ENCODE data around the gene CSF3R. TPM values are rescaled to one million over a fixed set of nuclear protein-coding genes. Genes with fewer than 3 reads are reported as not detected.
A peak's percentile ranks its signal among the peaks of the same experiment; 100 is the strongest.

The CSF3R gene
- total and polyA plus RNA-seq, 9 of the 15 experiments (the other 6 are each of a cell fraction or from before 2014, with no cell fraction given) = 0.21 to 0.86 (median 0.40) TPM; not detected in 1

DNA sequence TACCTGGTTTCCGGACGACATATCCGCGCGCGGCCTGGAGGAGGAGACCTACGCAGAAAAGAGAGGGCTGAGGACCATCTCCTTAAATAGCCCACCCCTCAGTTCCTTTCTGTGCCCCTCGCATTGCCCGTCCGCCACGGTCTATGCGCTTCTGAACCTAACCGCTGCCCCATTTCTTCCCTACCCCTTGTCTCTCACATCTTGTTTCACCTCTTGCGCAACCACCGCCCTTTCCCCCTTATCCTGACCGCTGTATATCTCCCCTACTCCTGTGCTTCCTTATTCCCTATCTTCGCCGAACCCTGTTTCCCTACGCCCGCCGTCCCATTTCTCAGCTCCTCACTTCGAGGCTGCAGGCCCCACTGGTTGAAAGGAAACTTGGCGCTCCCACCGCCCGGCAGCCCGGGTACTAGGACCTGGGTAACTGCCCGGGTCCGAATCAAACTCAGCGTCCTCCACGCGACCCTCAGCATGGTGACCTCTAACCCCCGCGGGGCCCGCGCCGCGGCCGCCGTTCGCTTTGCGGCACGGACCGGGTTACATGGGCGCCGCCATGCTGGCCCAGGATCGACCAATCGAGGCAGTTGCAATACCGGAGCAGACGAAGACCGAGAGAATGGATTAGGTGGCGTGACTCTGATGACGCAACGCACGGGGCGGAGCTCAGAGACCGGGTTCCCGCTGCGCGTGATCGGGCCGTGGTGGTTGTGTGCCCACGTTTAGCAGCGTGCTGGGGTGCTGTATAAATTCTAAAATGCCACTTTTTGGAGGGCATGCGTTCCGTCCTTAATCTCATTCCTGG lies 18.7 kb downstream of the CSF3R start, which contains the start of gene MRPS15 (continued):
- TF ChIP-seq, protein P1, sequence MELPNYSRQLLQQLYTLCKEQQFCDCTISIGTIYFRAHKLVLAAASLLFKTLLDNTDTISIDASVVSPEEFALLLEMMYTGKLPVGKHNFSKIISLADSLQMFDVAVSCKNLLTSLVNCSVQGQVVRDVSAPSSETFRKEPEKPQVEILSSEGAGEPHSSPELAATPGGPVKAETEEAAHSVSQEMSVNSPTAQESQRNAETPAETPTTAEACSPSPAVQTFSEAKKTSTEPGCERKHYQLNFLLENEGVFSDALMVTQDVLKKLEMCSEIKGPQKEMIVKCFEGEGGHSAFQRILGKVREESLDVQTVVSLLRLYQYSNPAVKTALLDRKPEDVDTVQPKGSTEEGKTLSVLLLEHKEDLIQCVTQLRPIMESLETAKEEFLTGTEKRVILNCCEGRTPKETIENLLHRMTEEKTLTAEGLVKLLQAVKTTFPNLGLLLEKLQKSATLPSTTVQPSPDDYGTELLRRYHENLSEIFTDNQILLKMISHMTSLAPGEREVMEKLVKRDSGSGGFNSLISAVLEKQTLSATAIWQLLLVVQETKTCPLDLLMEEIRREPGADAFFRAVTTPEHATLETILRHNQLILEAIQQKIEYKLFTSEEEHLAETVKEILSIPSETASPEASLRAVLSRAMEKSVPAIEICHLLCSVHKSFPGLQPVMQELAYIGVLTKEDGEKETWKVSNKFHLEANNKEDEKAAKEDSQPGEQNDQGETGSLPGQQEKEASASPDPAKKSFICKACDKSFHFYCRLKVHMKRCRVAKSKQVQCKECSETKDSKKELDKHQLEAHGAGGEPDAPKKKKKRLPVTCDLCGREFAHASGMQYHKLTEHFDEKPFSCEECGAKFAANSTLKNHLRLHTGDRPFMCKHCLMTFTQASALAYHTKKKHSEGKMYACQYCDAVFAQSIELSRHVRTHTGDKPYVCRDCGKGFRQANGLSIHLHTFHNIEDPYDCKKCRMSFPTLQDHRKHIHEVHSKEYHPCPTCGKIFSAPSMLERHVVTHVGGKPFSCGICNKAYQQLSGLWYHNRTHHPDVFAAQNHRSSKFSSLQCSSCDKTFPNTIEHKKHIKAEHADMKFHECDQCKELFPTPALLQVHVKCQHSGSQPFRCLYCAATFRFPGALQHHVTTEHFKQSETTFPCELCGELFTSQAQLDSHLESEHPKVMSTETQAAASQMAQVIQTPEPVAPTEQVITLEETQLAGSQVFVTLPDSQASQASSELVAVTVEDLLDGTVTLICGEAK (IDR thresholded peaks at IDR 0.05) = peak; percentile 39; the same call in 1 of the 2 replicates
- TF ChIP-seq, protein P1 (CRISPR knock-in tag; IDR thresholded peaks at IDR 0.05) = no peak
- no peak for TF ChIP-seq ZC3H11A (IDR thresholded peaks at IDR 0.05; ENCODE audit: low read depth, low read length)
- 0 out of 2 replicates have a peak, but pooled peaks have one; percentile 71 for TF ChIP-seq ARID2 (IDR thresholded peaks at IDR 0.05)
- TF ChIP-seq TCF7 (IDR thresholded peaks at IDR 0.05; ENCODE audit: borderline replicate concordance) = peak; percentile 64; the same call in 1 of the 2 replicates
- peak; percentile 32 to 85; a peak in 2 of 4 replicates for TF ChIP-seq NONO (IDR thresholded peaks at IDR 0.05; ENCODE audit: low read depth in 2 of 2, low read length in 1 of 2)
- peak; percentile 55; the same call in 1 of the 2 replicates for TF ChIP-seq GABPA (tag; conservative IDR thresholded peaks at IDR 0.05; ENCODE audit: low read depth)
- peak; percentile 79 for TF ChIP-seq TCF7L2 (IDR thresholded peaks at IDR 0.05; ENCODE audit: low read depth, low read length)
- peak; percentile 62 for TF ChIP-seq NFE2 (IDR thresholded peaks at IDR 0.05; ENCODE audit: low read depth)
- no peak for TF ChIP-seq PCBP2 (IDR thresholded peaks at IDR 0.05; ENCODE audit: low read depth, low read length, poor library complexity, severe bottlenecking)
- TF ChIP-seq BACH1 (tag; IDR thresholded peaks at IDR 0.05) = no peak; the same call in 1 of the 2 replicates
- TF ChIP-seq DACH1 (IDR thresholded peaks at IDR 0.05; ENCODE audit: partially characterized antibody) = no peak
- TF ChIP-seq ZBED1 (IDR thresholded peaks at IDR 0.05) = no peak
- TF ChIP-seq FIP1L1 (IDR thresholded peaks at IDR 0.05; ENCODE audit: low read depth, low read length, poor library complexity, severe bottlenecking) = peak; percentile 96
- TF ChIP-seq, protein P2, sequence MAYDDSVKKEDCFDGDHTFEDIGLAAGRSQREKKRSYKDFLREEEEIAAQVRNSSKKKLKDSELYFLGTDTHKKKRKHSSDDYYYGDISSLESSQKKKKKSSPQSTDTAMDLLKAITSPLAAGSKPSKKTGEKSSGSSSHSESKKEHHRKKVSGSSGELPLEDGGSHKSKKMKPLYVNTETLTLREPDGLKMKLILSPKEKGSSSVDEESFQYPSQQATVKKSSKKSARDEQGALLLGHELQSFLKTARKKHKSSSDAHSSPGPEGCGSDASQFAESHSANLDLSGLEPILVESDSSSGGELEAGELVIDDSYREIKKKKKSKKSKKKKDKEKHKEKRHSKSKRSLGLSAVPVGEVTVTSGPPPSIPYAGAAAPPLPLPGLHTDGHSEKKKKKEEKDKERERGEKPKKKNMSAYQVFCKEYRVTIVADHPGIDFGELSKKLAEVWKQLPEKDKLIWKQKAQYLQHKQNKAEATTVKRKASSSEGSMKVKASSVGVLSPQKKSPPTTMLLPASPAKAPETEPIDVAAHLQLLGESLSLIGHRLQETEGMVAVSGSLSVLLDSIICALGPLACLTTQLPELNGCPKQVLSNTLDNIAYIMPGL (CRISPR knock-in tag; IDR thresholded peaks at IDR 0.05) = peak; percentile 68; the same call in 1 of the 2 replicates
- TF ChIP-seq ZNF197 (CRISPR knock-in tag; IDR thresholded peaks at IDR 0.05; ENCODE audit: low read depth) = peak; percentile 93
- peak; percentile 98 for TF ChIP-seq SAP30 (IDR thresholded peaks at IDR 0.05; ENCODE audit: borderline replicate concordance, insufficient read depth, low read depth, low read length, poor library complexity, severe bottlenecking)

Data from K562 (cell line).